LNCaP clone FGC (cell line): Measurements from ENCODE around the gene PTPRD.

ENCODE experiments used
- DNase-seq: peaks from one replicate; pipeline ENCODE4 v3.0.0-alpha.2; 2011; ENCODE audit warnings: low read depth
- H3K4me3 ChIP-seq: 2 replicates; pipeline ENCODE4 v1.5.1; 2011; ENCODE audit warnings: mild to moderate bottlenecking, low read depth, low read length, control low read depth
- CTCF ChIP-seq: IDR thresholded peaks from 2 replicates; pipeline ENCODE4 v1.5.1; 2012; ENCODE audit warnings: mild to moderate bottlenecking; ENCODE audit not compliant: control insufficient read depth, insufficient read depth; ENCODE audit errors: extremely low read depth

Gene PTPRD

DNA sequence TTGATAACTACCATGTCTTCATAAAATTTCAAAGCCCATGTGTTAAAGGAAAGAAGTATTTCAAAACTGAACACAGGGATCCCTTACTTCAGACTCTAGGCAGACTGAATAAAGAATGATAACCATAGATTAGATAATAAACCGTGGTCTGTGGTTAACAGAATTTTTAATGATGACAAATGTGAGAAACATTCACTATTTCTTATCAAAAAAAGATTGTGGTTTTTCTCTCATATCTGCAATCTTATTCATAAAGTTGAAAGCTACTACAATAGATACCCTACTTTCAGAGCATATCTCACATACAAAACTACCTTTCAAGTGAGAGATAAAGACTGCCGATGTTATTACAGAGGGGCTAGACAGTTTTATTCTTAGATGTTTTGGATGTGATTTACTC lies 1996.4 kb downstream of the PTPRD start:
- TF ChIP-seq CTCF: no peak
- no peak overlapping the region for H3K4me3 ChIP-seq

DNA sequence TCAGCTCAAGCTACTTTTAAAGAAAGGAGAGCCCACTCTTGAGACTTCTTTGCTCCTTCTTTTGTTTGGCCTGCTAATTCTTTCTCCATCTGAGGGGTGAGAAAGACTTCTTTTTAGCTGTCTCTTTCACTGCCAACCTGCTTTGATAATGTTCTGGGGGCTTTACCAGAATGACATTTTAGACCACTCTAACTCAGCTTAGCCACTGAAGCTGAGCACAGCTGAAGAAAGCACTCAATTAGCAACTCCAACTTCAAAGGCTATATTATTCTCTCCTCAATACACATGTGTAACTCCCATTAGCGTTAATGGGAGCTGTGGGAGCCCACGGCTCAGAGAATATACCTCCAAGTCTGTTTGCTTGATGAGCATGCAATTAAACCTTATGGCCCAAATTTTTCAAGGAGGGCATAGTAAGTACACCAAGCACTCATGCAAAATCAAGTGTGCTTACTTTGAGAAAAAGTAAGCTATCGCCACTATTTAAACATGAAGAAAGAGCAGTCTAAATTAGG lies 1997.8 kb downstream of the PTPRD start:
- no peak overlapping the region for H3K4me3 ChIP-seq
- no peak for TF ChIP-seq CTCF
- no peak for DNase-seq

More for the DNA sequence above, 1996.4 kb downstream of the PTPRD start:
- DNase-seq: no peak

GRCh38 chr9:8613346-8613825 lies 1999.4 kb downstream of the PTPRD start:
- no peak overlapping the region for H3K4me3 ChIP-seq
- no peak for TF ChIP-seq CTCF
- no peak for DNase-seq

GRCh38 chr9:8611153-8611552 lies 2001.6 kb downstream of the PTPRD start:
- H3K4me3 ChIP-seq: no peak overlapping the region
- no peak for TF ChIP-seq CTCF

GRCh38 chr9:8610256-8610655 lies 2002.5 kb downstream of the PTPRD start:
- DNase-seq: no peak
- no peak for TF ChIP-seq CTCF
- no peak overlapping the region for H3K4me3 ChIP-seq

More at GRCh38 chr9:8611153-8611552, 2001.6 kb downstream of the PTPRD start:
- no peak for DNase-seq

- no peak for DNase-seq
- no peak overlapping the region for H3K4me3 ChIP-seq
- no peak for TF ChIP-seq CTCF
Measured at GRCh38 chr9:8605096-8605495, 2007.7 kb downstream of the PTPRD start.

- DNase-seq: no peak
- no peak overlapping the region for H3K4me3 ChIP-seq
- no peak for TF ChIP-seq CTCF
Measured at GRCh38 chr9:8604201-8604600, 2008.6 kb downstream of the PTPRD start.
